Measurements from ENCODE around the gene CARS1. TPM values are rescaled to one million over a fixed set of nuclear protein-coding genes. Genes with fewer than 3 reads are reported as not detected.

The CARS1 gene
- total RNA-seq, 1 donor from 2014 or later, result 17.2 TPM

DNA sequence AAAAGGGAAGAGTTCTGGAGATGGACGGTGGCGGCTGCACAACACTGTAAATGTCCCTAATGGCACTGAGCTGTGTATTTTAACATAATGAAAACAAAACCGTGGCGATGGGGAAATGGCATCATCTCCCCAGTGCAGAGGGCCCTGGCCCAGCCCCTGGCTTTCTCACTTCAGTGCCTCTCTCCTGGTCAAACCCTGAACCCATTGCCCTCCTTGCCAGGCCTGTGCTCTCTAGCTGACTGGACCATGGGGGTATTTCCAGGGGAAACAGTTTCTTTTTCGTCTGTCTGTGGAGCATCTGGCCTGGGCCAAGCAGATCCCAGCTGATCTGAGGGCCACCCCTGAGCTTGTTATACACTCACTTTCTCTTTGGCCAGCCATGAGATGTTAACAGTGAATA lies 47.7 kb downstream of the CARS1 start:
- Histone ChIP-seq H3K27me3 (no peaks in the 10 kb centered on the region), H3K79me2 (ENCODE audit: low read depth) (no peaks in the 10 kb centered on the region), H3K27ac (no peak overlapping the region), H3K4me2 (no peak overlapping the region), H3K9me3 (ENCODE audit: low read depth) (no peaks in the 10 kb centered on the region), H3K36me3 (no peaks in the 10 kb centered on the region), H3F3A (ENCODE audit: low read depth) (no peaks in the 10 kb centered on the region), H3K9ac (no peak overlapping the region), H4K20me1 (ENCODE audit: low read depth) (no peaks in the 10 kb centered on the region), H3K4me3 (no peak overlapping the region), H2AFZ (replicated peaks) (no peak overlapping the region), H3K4me1 (no peaks in the 10 kb centered on the region)
- no peak overlapping the region for H3K27ac Mint-ChIP-seq
- DNase-seq (ENCODE audit: low spot score), result no peak
- no peak overlapping the region for H3K4me3 Mint-ChIP-seq
- TF ChIP-seq EZH2phosphoT487 (IDR thresholded peaks at IDR 0.05) (no peak), EZH2 (IDR thresholded peaks at IDR 0.05) (no peak)
- TF ChIP-seq, protein P1, sequence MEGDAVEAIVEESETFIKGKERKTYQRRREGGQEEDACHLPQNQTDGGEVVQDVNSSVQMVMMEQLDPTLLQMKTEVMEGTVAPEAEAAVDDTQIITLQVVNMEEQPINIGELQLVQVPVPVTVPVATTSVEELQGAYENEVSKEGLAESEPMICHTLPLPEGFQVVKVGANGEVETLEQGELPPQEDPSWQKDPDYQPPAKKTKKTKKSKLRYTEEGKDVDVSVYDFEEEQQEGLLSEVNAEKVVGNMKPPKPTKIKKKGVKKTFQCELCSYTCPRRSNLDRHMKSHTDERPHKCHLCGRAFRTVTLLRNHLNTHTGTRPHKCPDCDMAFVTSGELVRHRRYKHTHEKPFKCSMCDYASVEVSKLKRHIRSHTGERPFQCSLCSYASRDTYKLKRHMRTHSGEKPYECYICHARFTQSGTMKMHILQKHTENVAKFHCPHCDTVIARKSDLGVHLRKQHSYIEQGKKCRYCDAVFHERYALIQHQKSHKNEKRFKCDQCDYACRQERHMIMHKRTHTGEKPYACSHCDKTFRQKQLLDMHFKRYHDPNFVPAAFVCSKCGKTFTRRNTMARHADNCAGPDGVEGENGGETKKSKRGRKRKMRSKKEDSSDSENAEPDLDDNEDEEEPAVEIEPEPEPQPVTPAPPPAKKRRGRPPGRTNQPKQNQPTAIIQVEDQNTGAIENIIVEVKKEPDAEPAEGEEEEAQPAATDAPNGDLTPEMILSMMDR (IDR thresholded peaks at IDR 0.05), result no peak
- peaks cover 5% of the 10 kb centered on the region for H3K27me3 Mint-ChIP-seq (ENCODE audit: insufficient read depth, low read depth)
- no peaks in the 10 kb centered on the region for H3K9me3 Mint-ChIP-seq
- no peaks in the 10 kb centered on the region for H3K4me1 Mint-ChIP-seq
- peaks cover 6% of the 10 kb centered on the region for H3K36me3 Mint-ChIP-seq

DNA sequence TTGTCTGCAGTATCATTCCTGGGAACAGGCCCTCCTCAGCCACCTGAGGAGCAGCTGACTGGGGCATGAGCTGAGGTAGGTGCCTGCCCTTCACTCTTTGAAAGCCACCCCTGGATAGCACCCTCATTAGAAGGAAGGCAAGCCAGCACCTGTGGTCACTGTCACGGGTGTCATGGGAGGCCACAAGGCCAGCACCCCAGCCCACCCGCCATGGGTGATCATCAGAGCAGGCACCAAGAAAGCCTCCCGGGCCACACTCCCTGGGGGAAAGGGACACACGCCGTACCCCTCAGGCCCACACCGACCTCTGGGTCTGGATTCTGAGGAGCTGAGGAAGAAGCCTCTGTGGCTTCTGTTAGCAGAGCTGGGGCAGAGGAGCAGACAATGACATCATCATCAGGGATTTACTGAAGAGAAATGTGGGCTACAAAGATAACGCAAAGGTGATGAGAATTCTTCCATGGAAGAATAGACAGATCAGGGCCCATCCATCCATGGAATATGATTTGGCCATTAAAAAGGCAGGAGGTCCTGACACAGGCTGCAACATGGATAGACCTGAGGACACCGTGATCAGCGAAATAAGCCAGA lies 48.4 kb downstream of the CARS1 start:
- no peaks in the 10 kb centered on the region for H3K36me3 ChIP-seq
- H3K9me3 Mint-ChIP-seq, result no peaks in the 10 kb centered on the region
- no peak overlapping the region for H3K9ac ChIP-seq
- no peak overlapping the region for H3K4me2 ChIP-seq
- no peaks in the 10 kb centered on the region for H3K4me1 ChIP-seq
- no peaks in the 10 kb centered on the region for H3K79me2 ChIP-seq (ENCODE audit: low read depth)
- H3K9me3 ChIP-seq (ENCODE audit: low read depth), result no peaks in the 10 kb centered on the region
- no peaks in the 10 kb centered on the region for H4K20me1 ChIP-seq (ENCODE audit: low read depth)
- no peak overlapping the region for H3K4me3 ChIP-seq
- H2AFZ ChIP-seq (replicated peaks), result no peak overlapping the region
- DNase-seq (ENCODE audit: low spot score), result no peak
- H3F3A ChIP-seq (ENCODE audit: low read depth), result no peaks in the 10 kb centered on the region
- peaks cover 6% of the 10 kb centered on the region for H3K36me3 Mint-ChIP-seq
- peaks cover 6% of the 10 kb centered on the region for H3K27me3 Mint-ChIP-seq (ENCODE audit: insufficient read depth, low read depth)
- no peak overlapping the region for H3K27ac ChIP-seq
- TF ChIP-seq, protein P1 (IDR thresholded peaks at IDR 0.05), result no peak
- TF ChIP-seq EZH2 (IDR thresholded peaks at IDR 0.05) (no peak), EZH2phosphoT487 (IDR thresholded peaks at IDR 0.05) (no peak)
- no peaks in the 10 kb centered on the region for H3K4me1 Mint-ChIP-seq
- no peak overlapping the region for H3K27ac Mint-ChIP-seq
- H3K4me3 Mint-ChIP-seq, result peak overlapping the region; percentile 0
- H3K27me3 ChIP-seq, result no peaks in the 10 kb centered on the region

DNA sequence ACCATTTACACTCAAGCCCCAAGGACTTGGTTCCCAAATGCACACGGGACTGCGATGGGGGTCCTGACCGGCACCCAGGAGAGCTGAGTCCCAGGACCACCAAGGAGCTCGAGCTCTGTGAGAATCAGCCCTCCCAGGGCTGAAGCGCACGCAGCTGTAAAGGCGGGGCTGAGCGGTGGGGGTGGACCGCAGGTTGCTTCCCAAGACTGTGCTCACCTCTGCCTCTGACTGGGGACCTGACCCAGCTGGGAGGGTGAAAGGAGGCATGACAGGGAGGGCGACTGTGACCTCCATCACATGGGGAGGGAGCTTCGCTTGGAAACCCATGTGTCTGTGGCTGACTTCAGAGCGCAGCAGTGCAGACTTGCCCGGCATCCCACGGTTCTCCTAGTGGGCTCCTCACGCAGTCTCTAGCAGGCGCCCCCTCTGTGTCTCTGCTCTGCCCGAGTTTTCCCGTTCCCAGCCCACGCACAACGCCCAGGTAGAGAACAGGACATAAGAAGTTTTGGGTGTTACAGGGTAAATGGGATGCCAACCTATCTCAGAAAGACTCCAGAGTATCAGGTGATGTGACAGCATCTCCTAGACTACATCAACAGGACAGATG lies 49.7 kb downstream of the CARS1 start:
- no peak overlapping the region for H3K27ac ChIP-seq
- no peaks in the 10 kb centered on the region for H3K79me2 ChIP-seq (ENCODE audit: low read depth)
- no peak overlapping the region for H3K4me3 ChIP-seq
- H3K36me3 ChIP-seq, result no peaks in the 10 kb centered on the region
- Mint-ChIP-seq H3K9me3 (no peaks in the 10 kb centered on the region), H3K27ac (no peak overlapping the region), H3K4me3 (no peak overlapping the region), H3K27me3 (ENCODE audit: insufficient read depth, low read depth) (peaks cover 6% of the 10 kb centered on the region), H3K4me1 (no peaks in the 10 kb centered on the region), H3K36me3 (peaks cover 14% of the 10 kb centered on the region)
- no peaks in the 10 kb centered on the region for H4K20me1 ChIP-seq (ENCODE audit: low read depth)
- no peaks in the 10 kb centered on the region for H3K4me1 ChIP-seq
- no peak overlapping the region for H3K9ac ChIP-seq
- H3K4me2 ChIP-seq, result no peak overlapping the region
- DNase-seq (ENCODE audit: low spot score), result no peak
- H2AFZ ChIP-seq (replicated peaks), result no peak overlapping the region
- no peaks in the 10 kb centered on the region for H3F3A ChIP-seq (ENCODE audit: low read depth)
- H3K9me3 ChIP-seq (ENCODE audit: low read depth), result no peaks in the 10 kb centered on the region
- TF ChIP-seq EZH2phosphoT487 (IDR thresholded peaks at IDR 0.05), result no peak
- TF ChIP-seq EZH2 (IDR thresholded peaks at IDR 0.05), result no peak
- TF ChIP-seq, protein P1 (IDR thresholded peaks at IDR 0.05), result no peak
- no peaks in the 10 kb centered on the region for H3K27me3 ChIP-seq

Data from neural progenitor cell (in vitro differentiated cells).